ENCODE data around the gene PAPLN.
A peak's percentile ranks its signal among the peaks of the same experiment; 100 is the strongest.

The PAPLN gene

DNA sequence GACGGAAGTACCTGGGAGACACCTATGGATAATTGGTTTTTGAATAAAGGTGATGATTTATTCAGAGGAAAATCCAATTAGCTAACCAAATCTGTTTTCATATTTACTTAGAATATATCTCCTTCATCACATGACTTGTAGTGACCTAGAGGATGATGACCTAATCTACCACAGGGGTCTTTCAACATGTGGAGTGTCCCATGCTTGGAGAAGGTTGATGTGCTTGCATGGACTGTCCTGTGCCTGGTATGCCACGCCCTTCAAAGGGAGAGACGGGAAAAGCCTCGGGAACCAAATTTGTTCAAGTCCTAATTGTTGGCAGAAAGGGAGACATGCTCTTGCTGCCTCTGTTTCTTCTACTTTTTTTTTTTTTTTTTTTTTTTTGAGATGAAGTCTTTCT is 11.8 kb upstream of the PAPLN start:
- no peak overlapping the region for H3K4me2 ChIP-seq (ENCODE audit: low read length)
- no peak overlapping the region for H4K8ac ChIP-seq (ENCODE audit: low read depth, low read length)
- no peak overlapping the region for H3K9ac ChIP-seq (ENCODE audit: low read length)
- H3K36me3 ChIP-seq (ENCODE audit: control insufficient read depth, insufficient read depth, low read length): peaks cover 1% of the 10 kb centered on the region
- H3K4me3 ChIP-seq (ENCODE audit: low read length): no peak overlapping the region
- no peak overlapping the region for H2AK5ac ChIP-seq (ENCODE audit: low read length)
- H2BK120ac ChIP-seq (ENCODE audit: low read depth, low read length): no peak overlapping the region
- H3K79me2 ChIP-seq (ENCODE audit: control insufficient read depth, insufficient read depth, low read length): no peaks in the 10 kb centered on the region
- no CpG with 5 or more reads among the region's 4 CpGs for WGBS (ENCODE audit: extremely low coverage, insufficient coverage, low lambda C conversion rate)
- no peak overlapping the region for H3K56ac ChIP-seq (ENCODE audit: low read length)
- H2BK15ac ChIP-seq (replicated peaks; ENCODE audit: low read depth): no peak overlapping the region
- H2BK5ac ChIP-seq (ENCODE audit: low read length): no peak overlapping the region
- H3K4me1 ChIP-seq (ENCODE audit: control insufficient read depth, low read depth, low read length): peaks cover 2% of the 10 kb centered on the region
- H3K4ac ChIP-seq (ENCODE audit: low read depth, low read length): no peak overlapping the region
- H3K27ac ChIP-seq (ENCODE audit: low read depth, low read length): no peak overlapping the region
- no peaks in the 10 kb centered on the region for H3K79me1 ChIP-seq (ENCODE audit: low read length)
- no peak for DNase-seq
- no peak overlapping the region for H3K18ac ChIP-seq (ENCODE audit: low read length)
- H3K23ac ChIP-seq (ENCODE audit: low read length): no peak overlapping the region
- H4K5ac ChIP-seq (ENCODE audit: low read length): no peak overlapping the region
- H3K27me3 ChIP-seq (ENCODE audit: insufficient read depth, low read length, poor library complexity): no peaks in the 10 kb centered on the region

DNA sequence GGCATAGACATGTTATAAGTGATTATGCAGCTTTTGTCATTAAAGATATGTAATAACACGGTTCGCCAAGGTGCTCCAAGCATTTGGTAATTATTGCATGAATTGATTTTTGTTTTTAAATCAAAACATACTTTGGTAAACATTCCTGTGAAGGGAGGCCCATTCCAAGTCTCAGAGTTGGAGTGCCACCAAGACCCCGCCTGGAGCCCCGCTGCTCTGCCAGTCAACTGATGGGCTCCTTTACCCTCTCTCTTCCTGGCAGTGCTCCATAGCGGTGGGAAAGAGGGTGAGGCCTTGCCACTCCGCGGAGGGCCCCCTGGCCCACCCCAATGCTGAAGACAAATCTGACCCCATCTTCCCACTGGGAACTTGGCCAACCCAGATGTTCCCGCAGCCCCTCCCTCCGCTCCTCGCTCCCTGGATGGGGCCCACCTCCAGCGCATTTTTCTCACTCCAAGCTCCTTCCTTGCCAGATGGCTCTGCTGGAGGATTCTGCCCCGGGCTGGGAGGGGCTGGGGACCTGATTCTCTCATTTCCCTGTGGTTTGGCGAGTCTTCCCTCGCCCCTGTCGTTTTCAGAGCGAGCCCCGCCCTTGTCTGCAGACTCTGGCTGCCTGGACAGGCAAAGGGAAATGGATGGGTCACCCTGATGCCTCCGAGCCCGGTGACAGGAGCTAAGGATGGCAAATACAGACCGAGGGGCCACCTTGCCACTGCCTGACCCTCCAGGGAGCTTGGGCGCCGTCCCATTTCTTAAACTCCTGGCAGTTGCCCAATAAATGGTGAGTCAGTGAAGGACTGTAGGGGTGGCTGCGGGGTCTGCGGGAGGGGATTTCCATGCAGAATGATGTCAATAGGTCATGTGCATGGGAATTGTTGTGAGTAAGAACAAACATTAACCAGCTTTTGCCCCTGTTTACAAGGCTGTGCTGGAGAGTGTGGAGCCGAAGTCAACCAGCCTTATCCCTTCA is 9.2 kb upstream of the PAPLN start:
- no peak overlapping the region for H3K23ac ChIP-seq (ENCODE audit: low read length)
- no peaks in the 10 kb centered on the region for H3K79me2 ChIP-seq (ENCODE audit: control insufficient read depth, insufficient read depth, low read length)
- no CpG with 5 or more reads among the region's 25 CpGs for WGBS (ENCODE audit: extremely low coverage, insufficient coverage, low lambda C conversion rate)
- H2BK5ac ChIP-seq (ENCODE audit: low read length): no peak overlapping the region
- H3K79me1 ChIP-seq (ENCODE audit: low read length): no peaks in the 10 kb centered on the region
- H3K36me3 ChIP-seq (ENCODE audit: control insufficient read depth, insufficient read depth, low read length): no peaks in the 10 kb centered on the region
- no peak overlapping the region for H3K18ac ChIP-seq (ENCODE audit: low read length)
- no peak overlapping the region for H4K8ac ChIP-seq (ENCODE audit: low read depth, low read length)
- no peaks in the 10 kb centered on the region for H3K27me3 ChIP-seq (ENCODE audit: insufficient read depth, low read length, poor library complexity)
- no peak overlapping the region for H3K4me2 ChIP-seq (ENCODE audit: low read length)
- no peak overlapping the region for H3K27ac ChIP-seq (ENCODE audit: low read depth, low read length)
- H2BK120ac ChIP-seq (ENCODE audit: low read depth, low read length): no peak overlapping the region
- H3K4me1 ChIP-seq (ENCODE audit: control insufficient read depth, low read depth, low read length): no peaks in the 10 kb centered on the region
- DNase-seq: peak; percentile 27
- no peak overlapping the region for H3K9ac ChIP-seq (ENCODE audit: low read length)
- H3K4me3 ChIP-seq (ENCODE audit: low read length): no peak overlapping the region
- H3K56ac ChIP-seq (ENCODE audit: low read length): no peak overlapping the region
- no peak overlapping the region for H3K4ac ChIP-seq (ENCODE audit: low read depth, low read length)
- H4K5ac ChIP-seq (ENCODE audit: low read length): no peak overlapping the region
- H2AK5ac ChIP-seq (ENCODE audit: low read length): no peak overlapping the region
- H2BK15ac ChIP-seq (replicated peaks; ENCODE audit: low read depth): no peak overlapping the region

DNA sequence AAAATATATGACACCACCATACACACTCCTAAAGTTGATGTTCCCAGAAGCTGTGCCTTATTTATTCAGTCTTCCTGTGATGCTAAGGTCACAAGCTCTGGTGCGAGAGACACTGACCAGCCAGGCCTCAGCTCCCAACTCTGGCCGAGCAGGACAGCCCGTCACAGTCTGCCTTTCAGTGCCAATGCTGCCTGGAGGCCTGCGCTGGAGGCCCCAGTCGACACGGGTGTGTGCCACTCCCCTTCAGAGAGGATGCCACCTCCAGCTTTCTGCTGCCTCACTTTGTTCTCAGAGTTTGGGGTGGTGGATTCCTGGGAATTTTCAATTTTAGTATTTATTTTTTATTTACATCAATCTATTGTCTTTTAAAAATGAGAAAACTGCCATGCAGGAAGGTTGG is 7.3 kb upstream of the PAPLN start:
- no peak overlapping the region for H2BK15ac ChIP-seq (replicated peaks; ENCODE audit: low read depth)
- no peak overlapping the region for H4K8ac ChIP-seq (ENCODE audit: low read depth, low read length)
- H3K56ac ChIP-seq (ENCODE audit: low read length): no peak overlapping the region
- no peak overlapping the region for H3K18ac ChIP-seq (ENCODE audit: low read length)
- no peak overlapping the region for H3K9ac ChIP-seq (ENCODE audit: low read length)
- no peaks in the 10 kb centered on the region for H3K79me1 ChIP-seq (ENCODE audit: low read length)
- H3K27me3 ChIP-seq (ENCODE audit: insufficient read depth, low read length, poor library complexity): no peaks in the 10 kb centered on the region
- H2BK5ac ChIP-seq (ENCODE audit: low read length): no peak overlapping the region
- H3K27ac ChIP-seq (ENCODE audit: low read depth, low read length): no peak overlapping the region
- no peak overlapping the region for H3K4me3 ChIP-seq (ENCODE audit: low read length)
- no peak overlapping the region for H3K23ac ChIP-seq (ENCODE audit: low read length)
- H3K79me2 ChIP-seq (ENCODE audit: control insufficient read depth, insufficient read depth, low read length): no peaks in the 10 kb centered on the region
- no peak overlapping the region for H3K4ac ChIP-seq (ENCODE audit: low read depth, low read length)
- no CpG with 5 or more reads among the region's 6 CpGs for WGBS (ENCODE audit: extremely low coverage, insufficient coverage, low lambda C conversion rate)
- H4K5ac ChIP-seq (ENCODE audit: low read length): no peak overlapping the region
- DNase-seq: no peak
- no peak overlapping the region for H2AK5ac ChIP-seq (ENCODE audit: low read length)
- H3K4me1 ChIP-seq (ENCODE audit: control insufficient read depth, low read depth, low read length): peaks cover 1% of the 10 kb centered on the region
- H3K36me3 ChIP-seq (ENCODE audit: control insufficient read depth, insufficient read depth, low read length): no peaks in the 10 kb centered on the region
- no peak overlapping the region for H2BK120ac ChIP-seq (ENCODE audit: low read depth, low read length)
- H3K4me2 ChIP-seq (ENCODE audit: low read length): no peak overlapping the region

DNA sequence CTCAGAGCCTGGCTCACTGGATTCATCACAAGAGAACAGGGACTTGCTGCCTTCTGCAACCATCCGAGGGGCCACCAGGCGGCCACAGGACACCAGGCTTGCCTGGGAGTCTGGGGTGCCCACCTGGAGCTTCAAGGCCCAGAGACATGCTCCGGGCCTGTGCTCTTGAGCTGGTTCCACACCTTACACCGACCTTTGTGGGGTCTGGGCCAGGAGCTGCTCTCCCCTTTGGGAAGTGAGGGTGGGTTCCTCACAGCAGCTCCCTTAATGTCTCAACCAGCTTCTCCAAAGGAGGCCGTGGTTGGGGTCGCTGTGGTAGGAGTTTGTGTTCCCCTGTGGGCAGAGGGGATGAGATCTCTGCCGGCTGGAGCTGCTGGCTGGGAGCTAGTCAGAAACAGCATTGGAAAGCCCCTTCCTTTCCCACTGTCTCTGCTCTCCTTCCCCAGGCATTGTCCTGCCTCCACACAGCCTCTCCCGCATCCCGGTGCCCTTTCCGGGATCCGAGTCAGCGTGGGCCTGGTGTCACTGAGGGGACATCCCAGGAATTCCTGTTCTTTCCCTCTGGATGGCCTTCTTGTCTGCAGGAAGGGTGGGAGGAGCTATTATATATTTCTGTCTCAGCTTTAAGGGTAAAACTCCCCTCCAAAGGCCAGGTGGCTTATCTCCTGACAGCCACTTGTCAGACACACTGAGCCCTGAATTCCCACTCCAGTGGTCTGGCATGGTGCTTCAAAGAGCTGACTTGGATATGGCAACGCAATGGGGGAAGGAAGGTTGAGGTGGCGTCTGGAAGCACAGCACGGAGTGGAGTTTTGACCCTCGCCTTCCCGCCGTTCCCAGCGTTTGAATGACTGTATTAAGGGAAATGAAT is 5.1 kb upstream of the PAPLN start:
- no peak overlapping the region for H3K4me2 ChIP-seq (ENCODE audit: low read length)
- peaks cover 7% of the 10 kb centered on the region for H3K27me3 ChIP-seq (ENCODE audit: insufficient read depth, low read length, poor library complexity)
- H3K9ac ChIP-seq (ENCODE audit: low read length): peak overlapping the region; percentile 23
- no peak overlapping the region for H4K8ac ChIP-seq (ENCODE audit: low read depth, low read length)
- H2AK5ac ChIP-seq (ENCODE audit: low read length): no peak overlapping the region
- H3K27ac ChIP-seq (ENCODE audit: low read depth, low read length): peak overlapping the region; percentile 30
- no peaks in the 10 kb centered on the region for H3K36me3 ChIP-seq (ENCODE audit: control insufficient read depth, insufficient read depth, low read length)
- WGBS (ENCODE audit: extremely low coverage, insufficient coverage, low lambda C conversion rate): no CpG with 5 or more reads among the region's 19 CpGs
- peak; percentile 81 for DNase-seq
- no peak overlapping the region for H3K56ac ChIP-seq (ENCODE audit: low read length)
- no peak overlapping the region for H2BK120ac ChIP-seq (ENCODE audit: low read depth, low read length)
- no peak overlapping the region for H2BK5ac ChIP-seq (ENCODE audit: low read length)
- peak overlapping the region; percentile 40 for H3K18ac ChIP-seq (ENCODE audit: low read length)
- H4K5ac ChIP-seq (ENCODE audit: low read length): no peak overlapping the region
- H3K79me1 ChIP-seq (ENCODE audit: low read length): no peaks in the 10 kb centered on the region
- H3K4me1 ChIP-seq (ENCODE audit: control insufficient read depth, low read depth, low read length): peaks cover 5% of the 10 kb centered on the region
- no peak overlapping the region for H2BK15ac ChIP-seq (replicated peaks; ENCODE audit: low read depth)
- peak overlapping the region; percentile 34 for H3K23ac ChIP-seq (ENCODE audit: low read length)
- no peaks in the 10 kb centered on the region for H3K79me2 ChIP-seq (ENCODE audit: control insufficient read depth, insufficient read depth, low read length)
- H3K4me3 ChIP-seq (ENCODE audit: low read length): no peak overlapping the region
- H3K4ac ChIP-seq (ENCODE audit: low read depth, low read length): no peak overlapping the region

DNA sequence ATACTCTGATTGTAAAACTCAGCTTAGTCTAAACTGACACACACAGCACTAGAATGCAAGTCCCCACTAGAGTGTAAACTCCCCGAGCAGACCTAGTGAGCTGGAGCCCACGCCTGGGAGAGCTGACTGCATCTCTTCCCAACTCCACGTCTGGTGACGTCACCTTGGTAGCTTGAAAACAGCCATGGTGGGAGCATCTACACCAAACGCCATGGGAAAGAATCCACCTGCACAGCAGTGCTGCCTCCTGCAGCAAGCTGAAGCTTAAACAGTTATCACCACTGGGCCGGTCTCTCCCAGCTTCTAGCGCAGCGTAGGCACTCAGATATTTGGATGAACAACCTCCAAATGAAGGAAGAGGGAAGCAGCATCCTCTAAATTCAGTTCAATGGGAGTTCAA is 4.3 kb upstream of the PAPLN start:
- Histone ChIP-seq H3K9ac (ENCODE audit: low read length) (no peak overlapping the region), H3K27ac (ENCODE audit: low read depth, low read length) (no peak overlapping the region), H3K18ac (ENCODE audit: low read length) (no peak overlapping the region), H2BK15ac (replicated peaks; ENCODE audit: low read depth) (no peak overlapping the region), H3K79me2 (ENCODE audit: control insufficient read depth, insufficient read depth, low read length) (no peaks in the 10 kb centered on the region), H3K4me2 (ENCODE audit: low read length) (no peak overlapping the region), H3K4ac (ENCODE audit: low read depth, low read length) (no peak overlapping the region), H3K56ac (ENCODE audit: low read length) (no peak overlapping the region), H3K4me3 (ENCODE audit: low read length) (no peak overlapping the region), H3K27me3 (ENCODE audit: insufficient read depth, low read length, poor library complexity) (peaks cover 12% of the 10 kb centered on the region), H3K79me1 (ENCODE audit: low read length) (no peaks in the 10 kb centered on the region), H2AK5ac (ENCODE audit: low read length) (no peak overlapping the region), H3K23ac (ENCODE audit: low read length) (no peak overlapping the region), H3K4me1 (ENCODE audit: control insufficient read depth, low read depth, low read length) (peaks cover 5% of the 10 kb centered on the region), H2BK5ac (ENCODE audit: low read length) (no peak overlapping the region), H2BK120ac (ENCODE audit: low read depth, low read length) (no peak overlapping the region), H4K5ac (ENCODE audit: low read length) (no peak overlapping the region), H4K8ac (ENCODE audit: low read depth, low read length) (no peak overlapping the region), H3K36me3 (ENCODE audit: control insufficient read depth, insufficient read depth, low read length) (no peaks in the 10 kb centered on the region)
- peak; percentile 27 for DNase-seq
- WGBS (ENCODE audit: extremely low coverage, insufficient coverage, low lambda C conversion rate): no CpG with 5 or more reads among the region's 8 CpGs

Measured in mesendoderm (in vitro differentiated cells).